GM18499 (cell line): ENCODE data around the gene LEMD2.

Experiments used
- ATAC-seq: cut with Tn5 transposase; IDR thresholded peaks from one replicate; pipeline ENCODE4 v1.9.1; 2021; ENCODE audit warnings: moderate number of reproducible peaks; ENCODE audit not compliant: insufficient read depth, unreplicated experiment

The LEMD2 gene

DNA sequence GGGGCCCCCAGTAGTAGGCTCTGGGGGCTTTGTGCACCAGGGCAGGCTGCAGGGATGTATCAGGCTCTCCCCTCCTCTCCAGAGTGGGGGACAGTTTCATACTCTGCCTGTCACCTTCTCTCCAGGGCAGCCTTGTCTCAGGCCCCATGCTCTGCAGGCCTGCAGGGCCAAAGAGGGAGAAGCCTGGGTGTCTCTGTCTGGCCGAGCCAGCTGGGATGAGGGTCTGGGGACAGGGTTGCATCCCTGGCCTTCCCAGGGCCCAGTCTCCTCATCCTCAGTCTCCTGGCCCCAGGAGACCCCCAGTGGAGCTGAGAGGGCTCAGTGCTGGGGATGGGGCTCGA lies 27.4 kb downstream of the LEMD2 start:
- ATAC-seq = no peak

- no peak for ATAC-seq
These were observed 28.9 kb downstream of the LEMD2 start for GRCh38 chr6:33759887-33760629.

GRCh38 chr6:33758815-33759216 lies 30.1 kb downstream of the LEMD2 start:
- no peak for ATAC-seq

DNA sequence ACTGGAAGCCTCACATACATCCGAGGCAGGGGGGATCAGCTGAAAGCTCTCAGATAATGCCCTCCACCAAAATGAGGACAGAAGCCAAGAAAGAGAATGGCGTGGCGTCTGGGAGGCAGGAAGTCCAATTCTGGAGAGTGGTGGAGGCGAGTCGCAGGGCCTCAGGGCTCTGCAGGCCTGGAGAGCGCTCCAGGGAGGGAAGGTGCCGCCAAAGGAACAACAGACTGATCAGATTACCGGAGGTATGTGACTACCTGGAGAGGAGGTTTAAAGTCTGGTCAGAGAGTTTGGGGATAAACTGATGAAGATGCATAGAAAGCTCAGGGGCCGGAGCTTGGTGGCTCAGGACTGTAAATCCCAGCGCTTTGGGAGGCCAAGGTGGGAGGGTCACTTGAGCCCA lies 31.0 kb downstream of the LEMD2 start:
- no peak for ATAC-seq

GRCh38 chr6:33757113-33757512 lies 31.8 kb downstream of the LEMD2 start:
- no peak for ATAC-seq

- no peak for ATAC-seq
These were observed 32.5 kb downstream of the LEMD2 start for GRCh38 chr6:33756211-33756954.

GRCh38 chr6:33755070-33755869 lies 33.7 kb downstream of the LEMD2 start:
- no peak for ATAC-seq

- no peak for ATAC-seq
These were observed 34.7 kb downstream of the LEMD2 start for GRCh38 chr6:33754222-33754621.

GRCh38 chr6:33752646-33753015 lies 36.3 kb downstream of the LEMD2 start:
- ATAC-seq = no peak

- no peak for ATAC-seq
These were observed 36.9 kb downstream of the LEMD2 start for GRCh38 chr6:33751771-33752645.

GRCh38 chr6:33750244-33750991 lies 38.5 kb downstream of the LEMD2 start:
- no peak for ATAC-seq

GRCh38 chr6:33749401-33749800 lies 39.5 kb downstream of the LEMD2 start:
- no peak for ATAC-seq

DNA sequence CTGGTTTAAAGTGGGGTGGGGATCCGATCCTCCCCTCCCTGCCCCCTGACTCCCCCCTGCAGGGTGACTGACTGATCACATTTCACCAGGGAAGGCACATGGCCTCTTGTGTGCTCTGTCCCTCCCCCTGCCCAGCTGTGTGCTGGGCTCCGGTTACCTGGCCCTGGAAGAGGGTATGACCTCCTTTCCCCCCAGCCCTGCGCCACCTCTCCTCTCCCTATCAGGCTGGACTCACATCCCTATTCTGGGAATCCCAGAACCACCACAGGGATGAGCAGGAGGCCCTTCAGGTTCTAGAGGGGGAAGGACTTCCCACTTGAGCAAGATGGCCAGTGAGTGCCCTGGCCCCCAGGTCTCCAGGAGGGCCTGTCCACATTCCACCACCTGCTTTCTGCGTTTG lies 40.1 kb downstream of the LEMD2 start:
- ATAC-seq = no peak

DNA sequence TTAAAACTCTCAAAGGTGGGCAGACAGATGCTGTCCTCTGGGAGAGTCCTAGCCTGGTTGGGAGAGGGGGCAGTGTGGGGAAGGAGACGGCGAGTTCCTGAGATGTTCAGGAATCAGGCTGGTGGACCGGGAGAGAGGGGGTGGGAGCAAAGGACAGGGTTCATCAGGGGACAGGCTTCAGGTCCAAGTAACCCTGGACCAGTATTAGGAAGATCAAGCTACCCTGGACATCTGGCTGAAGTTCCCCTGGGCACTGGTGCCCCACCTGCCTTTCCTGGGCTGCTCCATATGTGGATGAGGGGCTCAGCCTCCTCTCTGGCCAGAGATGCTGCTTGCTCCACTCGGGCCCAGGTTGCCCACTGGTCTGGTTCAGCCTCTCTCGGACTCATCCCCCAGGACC lies 41.1 kb downstream of the LEMD2 start:
- no peak for ATAC-seq

- no peak for ATAC-seq
These were observed 42.3 kb downstream of the LEMD2 start, which contains the start of gene IP6K3 for GRCh38 chr6:33746651-33747100. Gene IP6K3, minus strand, starts transcription at chr6:33746905. Its CDS starts 11,429 bp downstream, at chr6:33735476.

DNA sequence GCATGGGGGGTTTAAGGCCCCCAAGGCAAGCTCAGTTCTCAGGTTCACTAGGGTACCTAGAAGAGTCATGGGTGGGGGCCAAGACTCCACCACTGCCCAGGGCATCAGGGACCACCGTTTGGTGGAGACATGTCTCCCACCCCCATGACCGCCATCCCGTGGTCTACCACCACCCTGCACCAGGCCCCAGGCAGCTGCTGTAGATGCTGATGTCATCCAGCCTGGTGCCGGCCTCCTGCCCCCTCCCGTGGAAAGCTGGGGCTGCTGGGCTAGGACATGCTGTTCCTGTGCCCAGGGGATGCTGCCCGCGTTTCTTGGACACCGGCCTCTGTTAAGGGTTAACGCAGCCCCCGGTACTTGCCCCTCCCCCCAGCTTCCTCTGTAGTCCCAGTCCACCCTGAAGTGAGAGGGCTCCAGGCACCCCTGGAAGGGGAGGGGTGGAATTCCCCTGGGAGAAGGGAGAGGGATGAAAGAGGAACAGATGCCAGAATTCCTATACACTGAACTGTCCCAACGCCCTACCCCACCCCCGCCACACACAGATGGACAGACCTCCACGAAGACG lies 42.8 kb downstream of the LEMD2 start:
- no peak for ATAC-seq

- ATAC-seq = no peak
These were observed 43.4 kb downstream of the LEMD2 start for GRCh38 chr6:33745548-33745947.

- no peak for ATAC-seq
These were observed 43.9 kb downstream of the LEMD2 start for GRCh38 chr6:33744895-33745546.
